ENCODE data around the gene ZBED4.

GRCh38 chr22:49884075-49884474 is 30.4 kb downstream of the ZBED4 start:
- no peak for TF ChIP-seq CTCF (IDR thresholded peaks at IDR 0.05)
- no peak for TF ChIP-seq POLR2A (IDR thresholded peaks at IDR 0.05)

Measured in right lobe of liver (tissue), 4 donors.